NT2/D1 (cell line): ENCODE data around the gene TRAF1.

Source experiments
- SUZ12 ChIP-seq: IDR thresholded peaks from 2 replicates; pipeline ENCODE4 v1.6.1; 2011; ENCODE audit not compliant: insufficient read length, insufficient read depth; ENCODE audit errors: extremely low read depth
- YY1 ChIP-seq: IDR thresholded peaks from 2 replicates; pipeline ENCODE4 v1.6.1; 2011; ENCODE audit not compliant: insufficient read length, insufficient read depth
- ZNF274 ChIP-seq: IDR thresholded peaks from 2 replicates; pipeline ENCODE4 v1.6.1; 2011; ENCODE audit warnings: mild to moderate bottlenecking, low read depth, low read length

- TF ChIP-seq SUZ12 (no peak), ZNF274 (no peak), YY1 (no peak)
Measured at GRCh38 chr9:120913647-120914264, 12.8 kb downstream of the TRAF1 start.
